ENCODE data around the gene LBH.

DNA sequence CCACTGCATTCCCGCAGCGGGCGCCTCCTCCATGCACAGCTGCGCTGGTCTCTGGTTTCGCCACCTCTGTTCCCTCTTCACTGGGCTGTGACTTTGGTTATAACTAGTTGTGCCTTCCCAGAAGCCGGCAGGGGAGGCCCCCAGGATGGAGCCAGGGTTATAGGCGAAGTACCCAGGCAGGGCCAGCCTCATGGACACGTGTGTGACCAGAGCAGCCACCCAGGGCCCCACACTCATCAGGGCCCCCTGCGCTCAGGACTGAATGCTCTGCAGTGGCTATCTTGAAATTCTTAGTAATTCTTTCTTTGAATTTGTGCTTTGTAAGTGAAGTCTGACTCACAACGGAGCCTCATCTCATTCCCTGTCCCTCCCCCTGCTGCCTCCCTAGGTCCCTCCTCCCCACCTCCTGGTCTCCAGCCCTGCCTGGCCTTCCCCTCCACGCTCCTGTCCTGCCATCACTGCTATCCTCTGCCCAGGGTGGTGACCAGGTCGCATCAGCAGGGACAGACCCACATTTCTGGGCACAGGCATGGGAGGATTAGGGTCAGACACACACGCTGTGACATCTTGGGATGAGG, 38.1 kb upstream of the LBH start:
- no peak for TF ChIP-seq SUZ12 (IDR thresholded peaks at IDR 0.05)
- no peak for TF ChIP-seq HDGF (IDR thresholded peaks at IDR 0.05; ENCODE audit: borderline replicate concordance)
- TF ChIP-seq NFRKB (IDR thresholded peaks at IDR 0.05) = no peak
- no peak for TF ChIP-seq ELF4 (IDR thresholded peaks at IDR 0.05)
- no peak for TF ChIP-seq L3MBTL2 (conservative IDR thresholded peaks at IDR 0.05)
- no peak for TF ChIP-seq ARNT (IDR thresholded peaks at IDR 0.05)
- TF ChIP-seq ZNF384 (IDR thresholded peaks at IDR 0.05) = no peak
- no peak for TF ChIP-seq LEF1 (IDR thresholded peaks at IDR 0.05; ENCODE audit: borderline replicate concordance)
- TF ChIP-seq BHLHE40 (IDR thresholded peaks at IDR 0.05; ENCODE audit: borderline replicate concordance) = no peak
- TF ChIP-seq SP1 (IDR thresholded peaks at IDR 0.05) = no peak
- no peak for TF ChIP-seq FOXA1 (IDR thresholded peaks at IDR 0.05)

Data from HEK293T (cell line).